Measurements from ENCODE around the gene ZNF512.

DNA sequence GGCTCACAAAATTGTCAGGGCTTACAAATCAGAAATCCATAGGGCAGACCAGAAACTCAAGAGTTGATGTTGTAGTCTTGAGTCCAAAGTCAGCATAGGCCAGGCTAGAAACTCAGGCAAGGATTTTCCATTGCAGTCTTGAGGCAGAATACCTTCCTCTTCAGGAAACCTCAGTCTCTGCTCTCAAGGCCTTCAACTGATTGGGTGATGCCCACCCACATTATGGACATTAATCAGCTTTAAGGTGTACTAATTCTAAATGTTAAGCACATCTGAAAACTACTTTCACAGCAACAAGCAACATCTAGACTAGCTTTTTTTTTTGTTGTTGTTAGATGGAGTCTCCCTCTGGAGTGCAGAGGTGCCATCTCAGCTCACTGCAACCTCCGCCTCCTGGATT lies 31.3 kb upstream of the ZNF512 start:
- TF ChIP-seq, protein P1, sequence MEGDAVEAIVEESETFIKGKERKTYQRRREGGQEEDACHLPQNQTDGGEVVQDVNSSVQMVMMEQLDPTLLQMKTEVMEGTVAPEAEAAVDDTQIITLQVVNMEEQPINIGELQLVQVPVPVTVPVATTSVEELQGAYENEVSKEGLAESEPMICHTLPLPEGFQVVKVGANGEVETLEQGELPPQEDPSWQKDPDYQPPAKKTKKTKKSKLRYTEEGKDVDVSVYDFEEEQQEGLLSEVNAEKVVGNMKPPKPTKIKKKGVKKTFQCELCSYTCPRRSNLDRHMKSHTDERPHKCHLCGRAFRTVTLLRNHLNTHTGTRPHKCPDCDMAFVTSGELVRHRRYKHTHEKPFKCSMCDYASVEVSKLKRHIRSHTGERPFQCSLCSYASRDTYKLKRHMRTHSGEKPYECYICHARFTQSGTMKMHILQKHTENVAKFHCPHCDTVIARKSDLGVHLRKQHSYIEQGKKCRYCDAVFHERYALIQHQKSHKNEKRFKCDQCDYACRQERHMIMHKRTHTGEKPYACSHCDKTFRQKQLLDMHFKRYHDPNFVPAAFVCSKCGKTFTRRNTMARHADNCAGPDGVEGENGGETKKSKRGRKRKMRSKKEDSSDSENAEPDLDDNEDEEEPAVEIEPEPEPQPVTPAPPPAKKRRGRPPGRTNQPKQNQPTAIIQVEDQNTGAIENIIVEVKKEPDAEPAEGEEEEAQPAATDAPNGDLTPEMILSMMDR (IDR thresholded peaks at IDR 0.05) = no peak
- TF ChIP-seq POLR2AphosphoS5 (IDR thresholded peaks at IDR 0.05) = no peak
